SKM-1 treated with dmso at 0.1 percent for 144 hours (cell line): Measurements from ENCODE around the gene SLC12A6.
"Not testable (repeated sequence)": the region's sequence is repeated elsewhere in the genome, so short reads cannot be mapped to it uniquely, and the experiment has no call there.

Experiments
- DNase-seq: peaks from one replicate; lab custom pipeline; 2025; ENCODE audit not compliant: unreplicated experiment; lab: John Stamatoyannopoulos, UW

SLC12A6 gene

GRCh38 chr15:34358367-34358766 lies 20.8 kb upstream of the SLC12A6 start:
- DNase-seq, result no peak

GRCh38 chr15:34357653-34358052 lies 20.1 kb upstream of the SLC12A6 start:
- no peak for DNase-seq

GRCh38 chr15:34355241-34355640 lies 17.7 kb upstream of the SLC12A6 start:
- DNase-seq, result no peak

- no peak for DNase-seq
These were observed 16.7 kb upstream of the SLC12A6 start for GRCh38 chr15:34354286-34354685.

- DNase-seq, result no peak
These were observed 16.0 kb upstream of the SLC12A6 start for GRCh38 chr15:34353627-34354026.

- not testable (repeated sequence) for DNase-seq
These were observed 15.4 kb upstream of the SLC12A6 start for GRCh38 chr15:34352996-34353395.

GRCh38 chr15:34349769-34350168 lies 12.2 kb upstream of the SLC12A6 start:
- no peak for DNase-seq

- DNase-seq, result no peak
These were observed 11.2 kb upstream of the SLC12A6 start for GRCh38 chr15:34348735-34349300.

GRCh38 chr15:34347951-34348638 lies 10.5 kb upstream of the SLC12A6 start:
- DNase-seq, result no peak

GRCh38 chr15:34342737-34343575 lies 5.4 kb upstream of the SLC12A6 start, which contains the start of the genes NOP10 and NUTM1:
Gene NOP10, minus strand, starts transcription at chr15:34343136. Its CDS starts 63 bp downstream, at chr15:34343073.
Gene NUTM1, plus strand, starts transcription at chr15:34343315. Its CDS starts 382 bp downstream, at chr15:34343697.
- DNase-seq, result peak; percentile 93

- DNase-seq, result not testable (repeated sequence)
These were observed 4.7 kb upstream of the SLC12A6 start for GRCh38 chr15:34342213-34342736.

- DNase-seq, result no peak
These were observed 4.0 kb upstream of the SLC12A6 start for GRCh38 chr15:34341381-34342212.

- no peak for DNase-seq
These were observed 2.4 kb upstream of the SLC12A6 start for GRCh38 chr15:34339946-34340345.

GRCh38 chr15:34338347-34338746 lies 766 bp upstream of the SLC12A6 start:
- DNase-seq, result no peak

GRCh38 chr15:34336991-34337556 lies 507 bp downstream of the SLC12A6 start:
- no peak for DNase-seq

GRCh38 chr15:34336231-34336990 lies 1.2 kb downstream of the SLC12A6 start:
- DNase-seq, result no peak

- peak; percentile 84 for DNase-seq
These were observed 2.2 kb downstream of the SLC12A6 start for GRCh38 chr15:34335176-34336032.

- no peak for DNase-seq
These were observed 2.9 kb downstream of the SLC12A6 start for GRCh38 chr15:34334672-34335071.
